ENCODE data around the gene CARF. TPM values are rescaled to one million over a fixed set of nuclear protein-coding genes. Genes with fewer than 3 reads are reported as not detected.

The CARF gene
- total and polyA plus RNA-seq, 12 donors = 1.9 to 27.9 (median 10.1) TPM

GRCh38 chr2:203025592-203025991 is 113.5 kb downstream of the CARF start:
- no peak overlapping the region for H3K4me3 ChIP-seq
- no peaks in the 10 kb centered on the region for H3K9me3 ChIP-seq (replicated peaks in 1 of 3)
- H3K4me1 ChIP-seq (replicated peaks in 1 of 2) = peaks cover 0 to 17% of the 10 kb centered on the region in 2 donors
- TF ChIP-seq CTCF (IDR thresholded peaks at IDR 0.05) (no peak), POLR2A (IDR thresholded peaks at IDR 0.05) (no peak)
- H3K27me3 ChIP-seq = no peaks in the 10 kb centered on the region
- H3K36me3 ChIP-seq (replicated peaks in 1 of 2) = no peaks in the 10 kb centered on the region
- intact Hi-C loops (cut with DNase I) = no loop called here
- no peak overlapping the region for H3K27ac ChIP-seq
- no peak for DNase-seq

GRCh38 chr2:203030545-203030944 is 118.5 kb downstream of the CARF start:
- no peaks in the 10 kb centered on the region for H3K36me3 ChIP-seq (replicated peaks in 1 of 2)
- H3K27me3 ChIP-seq = no peaks in the 10 kb centered on the region
- no peak for DNase-seq
- no peaks in the 10 kb centered on the region for H3K4me1 ChIP-seq (replicated peaks in 1 of 2)
- WGBS, 4 donors = 93 to 100% (median 95%) methylated on average over 2 of the region's 2 CpGs
- H3K4me3 ChIP-seq = no peak overlapping the region
- H3K9me3 ChIP-seq (replicated peaks in 1 of 3) = no peaks in the 10 kb centered on the region
- TF ChIP-seq POLR2A (IDR thresholded peaks at IDR 0.05) (no peak), CTCF (IDR thresholded peaks at IDR 0.05) (no peak)
- intact Hi-C loops (cut with DNase I) = no loop called here
- no peak overlapping the region for H3K27ac ChIP-seq

- DNase-seq = no peak
- H3K9me3 ChIP-seq (replicated peaks in 1 of 3) = no peaks in the 10 kb centered on the region
- no peak overlapping the region for H3K27ac ChIP-seq
- intact Hi-C loops (cut with DNase I) = no loop called here
- WGBS, 4 donors = 83 to 90% (median 87%) methylated on average over 5 of the region's 5 CpGs
- no peaks in the 10 kb centered on the region for H3K27me3 ChIP-seq
- H3K4me3 ChIP-seq = no peak overlapping the region
- TF ChIP-seq CTCF (IDR thresholded peaks at IDR 0.05) (no peak), POLR2A (IDR thresholded peaks at IDR 0.05) (no peak)
- no peaks in the 10 kb centered on the region for H3K4me1 ChIP-seq (replicated peaks in 1 of 2)
- no peaks in the 10 kb centered on the region for H3K36me3 ChIP-seq (replicated peaks in 1 of 2)
Observed at GRCh38 chr2:203030991-203031390, 118.9 kb downstream of the CARF start.

- Histone ChIP-seq H3K4me3 (no peak overlapping the region), H3K36me3 (replicated peaks in 1 of 2) (no peaks in the 10 kb centered on the region), H3K27me3 (no peaks in the 10 kb centered on the region), H3K4me1 (replicated peaks in 1 of 2) (no peaks in the 10 kb centered on the region), H3K27ac (no peak overlapping the region), H3K9me3 (replicated peaks in 1 of 3) (no peaks in the 10 kb centered on the region)
- no peak for TF ChIP-seq CTCF (IDR thresholded peaks at IDR 0.05)
- no peak for TF ChIP-seq POLR2A (IDR thresholded peaks at IDR 0.05)
- DNase-seq = no peak
- intact Hi-C loops (cut with DNase I) = no loop called here
Observed at GRCh38 chr2:203033395-203033794, 121.3 kb downstream of the CARF start.

All from adrenal gland (tissue), 12 donors.